ENCODE results near the gene RAB3GAP2. TPM values are rescaled to one million over a fixed set of nuclear protein-coding genes. Genes with fewer than 3 reads are reported as not detected.
"Not testable (repeated sequence)": the region's sequence is repeated elsewhere in the genome, so short reads cannot be mapped to it uniquely, and the experiment has no call there.

The RAB3GAP2 gene
- total RNA-seq, 1 experiment from 2014 or later: 64.3 TPM

GRCh38 chr1:220159041-220159440, 113.2 kb downstream of the RAB3GAP2 start (continued):
- TF ChIP-seq, protein P1, sequence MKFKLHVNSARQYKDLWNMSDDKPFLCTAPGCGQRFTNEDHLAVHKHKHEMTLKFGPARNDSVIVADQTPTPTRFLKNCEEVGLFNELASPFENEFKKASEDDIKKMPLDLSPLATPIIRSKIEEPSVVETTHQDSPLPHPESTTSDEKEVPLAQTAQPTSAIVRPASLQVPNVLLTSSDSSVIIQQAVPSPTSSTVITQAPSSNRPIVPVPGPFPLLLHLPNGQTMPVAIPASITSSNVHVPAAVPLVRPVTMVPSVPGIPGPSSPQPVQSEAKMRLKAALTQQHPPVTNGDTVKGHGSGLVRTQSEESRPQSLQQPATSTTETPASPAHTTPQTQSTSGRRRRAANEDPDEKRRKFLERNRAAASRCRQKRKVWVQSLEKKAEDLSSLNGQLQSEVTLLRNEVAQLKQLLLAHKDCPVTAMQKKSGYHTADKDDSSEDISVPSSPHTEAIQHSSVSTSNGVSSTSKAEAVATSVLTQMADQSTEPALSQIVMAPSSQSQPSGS (CRISPR knock-in tag; IDR thresholded peaks at IDR 0.05; ENCODE audit: borderline replicate concordance, low read depth): no peak

- CTCF ChIA-PET; POLR2A ChIA-PET; H3K4me3 Mint-ChIP-seq; H3K9me3 Mint-ChIP-seq; DNase-seq (ENCODE audit: low spot score); H3K27me3 Mint-ChIP-seq (ENCODE audit: low read depth); H3K4me1 Mint-ChIP-seq; ATAC-seq: not testable (repeated sequence)
- peaks cover 50% of the 10 kb centered on the region for H3K36me3 Mint-ChIP-seq
- 0 out of 2 replicates have a peak overlapping the region, but pooled peaks have one; percentile 20 for H3K27ac Mint-ChIP-seq
Observed at GRCh38 chr1:220158530-220158929, 113.7 kb downstream of the RAB3GAP2 start.

DNA sequence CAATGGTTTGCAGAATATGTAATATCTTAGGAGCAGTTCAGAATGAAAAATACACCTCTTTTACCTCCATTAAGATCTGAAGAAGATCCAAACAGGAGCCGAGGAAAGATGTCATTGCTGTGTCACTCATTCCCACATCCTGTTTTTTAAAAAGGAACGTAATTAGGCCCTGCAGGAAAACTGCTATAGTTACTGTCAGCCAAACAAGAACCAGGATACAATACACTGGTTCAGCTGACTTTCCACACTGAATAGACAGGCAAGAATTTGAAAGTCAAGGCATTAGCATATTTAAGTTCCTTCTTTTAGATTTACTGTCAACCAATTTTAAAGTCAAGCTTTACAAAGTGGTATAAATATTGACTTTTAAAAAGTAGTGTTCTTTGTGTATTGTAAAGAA, 114.5 kb downstream of the RAB3GAP2 start:
- no peak for DNase-seq (ENCODE audit: low spot score)
- peaks cover 54% of the 10 kb centered on the region for H3K36me3 Mint-ChIP-seq
- no peaks in the 10 kb centered on the region for H3K4me1 Mint-ChIP-seq
- CTCF ChIA-PET: no interaction called here
- H3K27me3 Mint-ChIP-seq (ENCODE audit: low read depth): no peaks in the 10 kb centered on the region
- no peak overlapping the region for H3K4me3 Mint-ChIP-seq
- no peak overlapping the region for H3K27ac Mint-ChIP-seq
- POLR2A ChIA-PET: no interaction called here
- no peaks in the 10 kb centered on the region for H3K9me3 Mint-ChIP-seq
- ATAC-seq: no peak
- TF ChIP-seq, protein P2, sequence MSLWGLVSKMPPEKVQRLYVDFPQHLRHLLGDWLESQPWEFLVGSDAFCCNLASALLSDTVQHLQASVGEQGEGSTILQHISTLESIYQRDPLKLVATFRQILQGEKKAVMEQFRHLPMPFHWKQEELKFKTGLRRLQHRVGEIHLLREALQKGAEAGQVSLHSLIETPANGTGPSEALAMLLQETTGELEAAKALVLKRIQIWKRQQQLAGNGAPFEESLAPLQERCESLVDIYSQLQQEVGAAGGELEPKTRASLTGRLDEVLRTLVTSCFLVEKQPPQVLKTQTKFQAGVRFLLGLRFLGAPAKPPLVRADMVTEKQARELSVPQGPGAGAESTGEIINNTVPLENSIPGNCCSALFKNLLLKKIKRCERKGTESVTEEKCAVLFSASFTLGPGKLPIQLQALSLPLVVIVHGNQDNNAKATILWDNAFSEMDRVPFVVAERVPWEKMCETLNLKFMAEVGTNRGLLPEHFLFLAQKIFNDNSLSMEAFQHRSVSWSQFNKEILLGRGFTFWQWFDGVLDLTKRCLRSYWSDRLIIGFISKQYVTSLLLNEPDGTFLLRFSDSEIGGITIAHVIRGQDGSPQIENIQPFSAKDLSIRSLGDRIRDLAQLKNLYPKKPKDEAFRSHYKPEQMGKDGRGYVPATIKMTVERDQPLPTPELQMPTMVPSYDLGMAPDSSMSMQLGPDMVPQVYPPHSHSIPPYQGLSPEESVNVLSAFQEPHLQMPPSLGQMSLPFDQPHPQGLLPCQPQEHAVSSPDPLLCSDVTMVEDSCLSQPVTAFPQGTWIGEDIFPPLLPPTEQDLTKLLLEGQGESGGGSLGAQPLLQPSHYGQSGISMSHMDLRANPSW (CRISPR knock-in tag; conservative IDR thresholded peaks at IDR 0.05; ENCODE audit: low read depth): no peak
- TF ChIP-seq RELA (CRISPR knock-in tag; IDR thresholded peaks at IDR 0.05; ENCODE audit: borderline replicate concordance): no peak
- TF ChIP-seq, protein P3, sequence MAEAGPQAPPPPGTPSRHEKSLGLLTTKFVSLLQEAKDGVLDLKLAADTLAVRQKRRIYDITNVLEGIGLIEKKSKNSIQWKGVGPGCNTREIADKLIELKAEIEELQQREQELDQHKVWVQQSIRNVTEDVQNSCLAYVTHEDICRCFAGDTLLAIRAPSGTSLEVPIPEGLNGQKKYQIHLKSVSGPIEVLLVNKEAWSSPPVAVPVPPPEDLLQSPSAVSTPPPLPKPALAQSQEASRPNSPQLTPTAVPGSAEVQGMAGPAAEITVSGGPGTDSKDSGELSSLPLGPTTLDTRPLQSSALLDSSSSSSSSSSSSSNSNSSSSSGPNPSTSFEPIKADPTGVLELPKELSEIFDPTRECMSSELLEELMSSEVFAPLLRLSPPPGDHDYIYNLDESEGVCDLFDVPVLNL (CRISPR knock-in tag; IDR thresholded peaks at IDR 0.05; ENCODE audit: borderline replicate concordance, low read depth): no peak
- no peak for TF ChIP-seq USF1 (CRISPR knock-in tag; IDR thresholded peaks at IDR 0.05)
- TF ChIP-seq ZNF232 (CRISPR knock-in tag; IDR thresholded peaks at IDR 0.05): no peak
- TF ChIP-seq, protein P1 (CRISPR knock-in tag; IDR thresholded peaks at IDR 0.05; ENCODE audit: borderline replicate concordance, low read depth): no peak
- TF ChIP-seq, protein P4, sequence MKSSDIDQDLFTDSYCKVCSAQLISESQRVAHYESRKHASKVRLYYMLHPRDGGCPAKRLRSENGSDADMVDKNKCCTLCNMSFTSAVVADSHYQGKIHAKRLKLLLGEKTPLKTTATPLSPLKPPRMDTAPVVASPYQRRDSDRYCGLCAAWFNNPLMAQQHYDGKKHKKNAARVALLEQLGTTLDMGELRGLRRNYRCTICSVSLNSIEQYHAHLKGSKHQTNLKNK (CRISPR knock-in tag; IDR thresholded peaks at IDR 0.05): no peak
- TF ChIP-seq, protein P5, sequence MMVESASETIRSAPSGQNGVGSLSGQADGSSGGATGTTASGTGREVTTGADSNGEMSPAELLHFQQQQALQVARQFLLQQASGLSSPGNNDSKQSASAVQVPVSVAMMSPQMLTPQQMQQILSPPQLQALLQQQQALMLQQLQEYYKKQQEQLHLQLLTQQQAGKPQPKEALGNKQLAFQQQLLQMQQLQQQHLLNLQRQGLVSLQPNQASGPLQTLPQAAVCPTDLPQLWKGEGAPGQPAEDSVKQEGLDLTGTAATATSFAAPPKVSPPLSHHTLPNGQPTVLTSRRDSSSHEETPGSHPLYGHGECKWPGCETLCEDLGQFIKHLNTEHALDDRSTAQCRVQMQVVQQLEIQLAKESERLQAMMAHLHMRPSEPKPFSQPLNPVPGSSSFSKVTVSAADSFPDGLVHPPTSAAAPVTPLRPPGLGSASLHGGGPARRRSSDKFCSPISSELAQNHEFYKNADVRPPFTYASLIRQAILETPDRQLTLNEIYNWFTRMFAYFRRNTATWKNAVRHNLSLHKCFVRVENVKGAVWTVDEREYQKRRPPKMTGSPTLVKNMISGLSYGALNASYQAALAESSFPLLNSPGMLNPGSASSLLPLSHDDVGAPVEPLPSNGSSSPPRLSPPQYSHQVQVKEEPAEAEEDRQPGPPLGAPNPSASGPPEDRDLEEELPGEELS (CRISPR knock-in tag; IDR thresholded peaks at IDR 0.05): no peak
- no peak for TF ChIP-seq JUN (CRISPR knock-in tag; IDR thresholded peaks at IDR 0.05)
- TF ChIP-seq, protein P6, sequence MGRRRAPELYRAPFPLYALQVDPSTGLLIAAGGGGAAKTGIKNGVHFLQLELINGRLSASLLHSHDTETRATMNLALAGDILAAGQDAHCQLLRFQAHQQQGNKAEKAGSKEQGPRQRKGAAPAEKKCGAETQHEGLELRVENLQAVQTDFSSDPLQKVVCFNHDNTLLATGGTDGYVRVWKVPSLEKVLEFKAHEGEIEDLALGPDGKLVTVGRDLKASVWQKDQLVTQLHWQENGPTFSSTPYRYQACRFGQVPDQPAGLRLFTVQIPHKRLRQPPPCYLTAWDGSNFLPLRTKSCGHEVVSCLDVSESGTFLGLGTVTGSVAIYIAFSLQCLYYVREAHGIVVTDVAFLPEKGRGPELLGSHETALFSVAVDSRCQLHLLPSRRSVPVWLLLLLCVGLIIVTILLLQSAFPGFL (CRISPR knock-in tag; IDR thresholded peaks at IDR 0.05; ENCODE audit: borderline replicate concordance): no peak
- TF ChIP-seq, protein P7, sequence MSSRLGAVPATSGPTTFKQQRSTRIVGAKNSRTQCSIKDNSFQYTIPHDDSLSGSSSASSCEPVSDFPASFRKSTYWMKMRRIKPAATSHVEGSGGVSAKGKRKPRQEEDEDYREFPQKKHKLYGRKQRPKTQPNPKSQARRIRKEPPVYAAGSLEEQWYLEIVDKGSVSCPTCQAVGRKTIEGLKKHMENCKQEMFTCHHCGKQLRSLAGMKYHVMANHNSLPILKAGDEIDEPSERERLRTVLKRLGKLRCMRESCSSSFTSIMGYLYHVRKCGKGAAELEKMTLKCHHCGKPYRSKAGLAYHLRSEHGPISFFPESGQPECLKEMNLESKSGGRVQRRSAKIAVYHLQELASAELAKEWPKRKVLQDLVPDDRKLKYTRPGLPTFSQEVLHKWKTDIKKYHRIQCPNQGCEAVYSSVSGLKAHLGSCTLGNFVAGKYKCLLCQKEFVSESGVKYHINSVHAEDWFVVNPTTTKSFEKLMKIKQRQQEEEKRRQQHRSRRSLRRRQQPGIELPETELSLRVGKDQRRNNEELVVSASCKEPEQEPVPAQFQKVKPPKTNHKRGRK (CRISPR knock-in tag; IDR thresholded peaks at IDR 0.05; ENCODE audit: borderline replicate concordance): no peak
- no peak for TF ChIP-seq E2F5 (CRISPR knock-in tag; IDR thresholded peaks at IDR 0.05)
- no peak for TF ChIP-seq IRF2 (CRISPR knock-in tag; IDR thresholded peaks at IDR 0.05; ENCODE audit: borderline replicate concordance, low read depth)
- no peak for TF ChIP-seq CBFB (CRISPR knock-in tag; IDR thresholded peaks at IDR 0.05; ENCODE audit: low read depth)
- TF ChIP-seq ZBTB21 (CRISPR knock-in tag; IDR thresholded peaks at IDR 0.05; ENCODE audit: borderline replicate concordance): no peak
- TF ChIP-seq, protein P8, sequence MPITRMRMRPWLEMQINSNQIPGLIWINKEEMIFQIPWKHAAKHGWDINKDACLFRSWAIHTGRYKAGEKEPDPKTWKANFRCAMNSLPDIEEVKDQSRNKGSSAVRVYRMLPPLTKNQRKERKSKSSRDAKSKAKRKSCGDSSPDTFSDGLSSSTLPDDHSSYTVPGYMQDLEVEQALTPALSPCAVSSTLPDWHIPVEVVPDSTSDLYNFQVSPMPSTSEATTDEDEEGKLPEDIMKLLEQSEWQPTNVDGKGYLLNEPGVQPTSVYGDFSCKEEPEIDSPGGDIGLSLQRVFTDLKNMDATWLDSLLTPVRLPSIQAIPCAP (CRISPR knock-in tag; IDR thresholded peaks at IDR 0.05): no peak
